Urothelium cell line (cell line): Measurements from ENCODE around the gene DACH1.

Experiments
- DNase-seq: peaks from one replicate; pipeline ENCODE4 v3.0.0; 2011; ENCODE audit warnings: low spot score, mixed read lengths
- FAIRE-seq: peaks from 2 replicates; lab custom pipeline; 2011; peaks lifted over from hg19 to GRCh38; lab: Jason Lieb, UNC

The DACH1 gene

DNA sequence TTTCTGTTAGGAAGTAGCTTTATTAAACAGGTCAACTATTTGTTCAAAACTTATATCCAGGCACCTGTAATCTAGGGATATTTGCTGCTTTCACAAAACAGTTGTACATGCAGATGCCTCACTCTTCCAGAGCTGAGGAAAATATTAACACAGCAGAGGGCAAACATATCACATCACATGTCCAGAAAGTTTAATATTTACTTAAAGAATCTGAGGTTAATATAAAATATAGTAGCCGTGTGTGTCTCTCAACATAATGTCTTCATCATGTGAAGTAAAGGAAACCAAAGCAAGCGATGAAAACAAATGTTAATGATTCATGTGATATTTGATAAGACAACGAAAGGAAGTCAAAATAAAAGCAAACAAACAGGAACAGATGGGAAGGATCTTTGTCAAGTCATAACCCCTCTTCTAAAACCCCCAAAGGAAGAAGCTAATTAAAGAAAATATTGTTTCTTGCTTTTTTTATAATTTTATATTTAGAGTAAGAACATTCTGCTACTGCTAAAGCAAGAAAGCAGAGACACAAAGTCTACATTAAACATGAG is 418.8 kb downstream of the DACH1 start:
- FAIRE-seq (no peak), DNase-seq (no peak)

- DNase-seq, result no peak
- no peak for FAIRE-seq
Observed at GRCh38 chr13:71437704-71438103, 429.3 kb downstream of the DACH1 start.

DNA sequence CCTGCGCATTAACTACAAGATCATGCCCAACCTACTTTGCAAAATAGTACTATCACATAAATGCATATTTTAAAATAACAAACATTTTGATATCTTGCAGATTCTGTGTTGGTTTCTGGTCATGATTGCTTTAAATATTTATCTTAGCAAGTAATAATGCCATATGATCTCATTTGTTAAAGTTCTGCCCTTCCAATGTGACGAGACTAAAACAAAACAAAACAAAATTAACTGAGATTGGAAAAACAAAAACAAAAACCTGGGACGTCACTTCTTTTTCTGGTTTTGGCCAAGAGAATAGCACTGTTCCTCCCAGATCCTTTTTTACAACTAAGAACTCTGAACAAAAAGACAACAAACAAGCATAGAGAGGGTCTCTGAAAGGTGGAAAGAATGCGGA is 436.3 kb downstream of the DACH1 start:
- DNase-seq (no peak), FAIRE-seq (no peak)

DNA sequence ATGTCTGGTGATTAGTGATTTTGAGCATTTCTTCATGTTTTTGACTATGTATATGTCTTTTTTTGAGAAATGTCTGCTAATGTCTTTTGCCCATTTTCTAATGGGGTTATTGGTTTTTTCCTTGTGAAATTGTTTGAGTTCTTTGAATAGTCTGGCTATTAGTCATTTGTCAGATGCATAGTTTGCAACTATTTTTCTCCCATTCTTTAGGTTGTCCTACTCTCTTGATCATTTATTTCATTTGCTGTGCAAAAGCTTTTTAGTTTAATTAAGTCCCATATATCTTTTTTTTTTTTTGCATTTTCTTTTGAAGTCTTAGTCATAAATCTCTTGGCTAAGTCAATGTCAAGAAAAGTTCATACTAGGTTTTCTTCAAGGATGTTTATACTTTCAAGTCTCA is 449.8 kb downstream of the DACH1 start:
- FAIRE-seq, result no peak

GRCh38 chr13:71412231-71412630 is 454.8 kb downstream of the DACH1 start:
- DNase-seq, result no peak
- no peak for FAIRE-seq

More for the DNA sequence above, 449.8 kb downstream of the DACH1 start:
- DNase-seq, result no peak

DNA sequence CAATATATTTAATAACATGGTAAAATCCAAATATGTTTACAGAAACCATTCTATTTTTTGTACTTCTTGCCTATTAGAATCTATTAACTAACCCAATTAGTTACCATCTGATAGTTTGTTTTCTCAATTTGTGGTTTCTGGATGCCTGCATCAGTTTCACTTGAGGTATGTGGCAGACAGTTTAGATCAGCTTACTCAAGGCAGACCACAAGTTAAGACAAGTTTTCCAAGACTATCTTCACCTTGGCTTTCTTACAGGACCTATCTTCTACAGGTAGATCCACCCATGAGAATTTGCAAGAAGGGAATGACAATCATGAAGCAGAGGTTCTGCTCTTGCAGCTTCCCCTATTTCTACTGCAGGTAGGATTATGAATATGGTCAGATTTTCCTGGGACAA is 458.6 kb downstream of the DACH1 start:
- FAIRE-seq (no peak), DNase-seq (no peak)

- DNase-seq (no peak), FAIRE-seq (no peak)
Observed at GRCh38 chr13:71399631-71400215, 467.3 kb downstream of the DACH1 start.

- DNase-seq (no peak), FAIRE-seq (no peak)
Observed at GRCh38 chr13:71396149-71396548, 470.9 kb downstream of the DACH1 start.

GRCh38 chr13:71395053-71395452 is 472.0 kb downstream of the DACH1 start:
- DNase-seq (no peak), FAIRE-seq (no peak)

DNA sequence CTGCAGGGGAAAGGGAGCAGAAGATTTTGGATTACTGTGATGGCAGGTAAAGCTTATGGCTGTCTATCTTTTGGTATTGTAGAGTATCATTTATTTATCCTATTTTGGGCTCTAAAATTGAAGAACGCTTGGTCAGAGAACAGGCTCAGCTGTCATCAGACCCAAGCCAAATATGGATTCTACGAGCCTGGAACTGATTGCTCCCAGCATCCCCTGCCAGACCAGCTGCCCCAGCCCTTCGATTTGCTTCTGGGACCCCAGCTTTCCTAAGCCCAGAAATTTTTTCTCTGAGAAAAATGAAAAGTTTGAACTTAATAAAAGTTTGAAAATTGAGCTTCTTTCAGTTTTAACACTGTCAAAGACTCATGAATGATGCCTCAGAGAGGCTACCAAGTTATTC is 472.8 kb downstream of the DACH1 start:
- DNase-seq (no peak), FAIRE-seq (no peak)
